Measurements from ENCODE around the gene PKHD1.

DNA sequence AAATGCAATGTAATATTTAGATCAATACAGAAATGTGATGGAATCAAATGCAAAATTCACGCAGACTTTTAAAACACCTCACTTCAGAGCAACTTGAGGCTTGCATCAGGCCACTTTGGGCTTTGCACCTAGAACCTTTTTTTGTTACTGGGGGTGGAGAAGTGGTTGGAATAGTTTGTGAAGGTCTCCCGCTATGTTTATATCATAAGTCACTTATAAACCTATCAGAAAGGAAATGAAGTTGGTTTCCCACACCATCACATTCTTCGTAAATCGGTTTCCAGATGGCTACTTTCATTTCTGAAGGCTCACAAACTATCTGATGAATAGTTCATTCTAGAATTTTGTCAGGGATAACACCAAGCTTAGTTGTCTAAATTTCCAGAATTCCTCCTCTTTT lies 74.8 kb downstream of the PKHD1 start:
- TF ChIP-seq CTCF (IDR thresholded peaks at IDR 0.05), result no peak
- no peak for TF ChIP-seq POLR2A (IDR thresholded peaks at IDR 0.05)
- TF ChIP-seq EP300 (IDR thresholded peaks at IDR 0.05), result no peak
- no peak for TF ChIP-seq POLR2AphosphoS5 (IDR thresholded peaks at IDR 0.05)

Data from suprapubic skin (tissue), 4 donors.